HG02588 (cell line): ENCODE data around the gene C12orf42.

Experiments
- ATAC-seq: cut with Tn5 transposase; IDR thresholded peaks from one replicate; pipeline ENCODE4 v1.9.1; 2021; ENCODE audit warnings: mild to moderate bottlenecking, moderate library complexity; ENCODE audit not compliant: unreplicated experiment

Gene C12orf42

GRCh38 chr12:103350116-103350515 is 145.7 kb downstream of the C12orf42 start:
- ATAC-seq: no peak

GRCh38 chr12:103348935-103349334 is 146.8 kb downstream of the C12orf42 start:
- ATAC-seq: no peak

- no peak for ATAC-seq
Observed at GRCh38 chr12:103336940-103337339, 158.8 kb downstream of the C12orf42 start.

DNA sequence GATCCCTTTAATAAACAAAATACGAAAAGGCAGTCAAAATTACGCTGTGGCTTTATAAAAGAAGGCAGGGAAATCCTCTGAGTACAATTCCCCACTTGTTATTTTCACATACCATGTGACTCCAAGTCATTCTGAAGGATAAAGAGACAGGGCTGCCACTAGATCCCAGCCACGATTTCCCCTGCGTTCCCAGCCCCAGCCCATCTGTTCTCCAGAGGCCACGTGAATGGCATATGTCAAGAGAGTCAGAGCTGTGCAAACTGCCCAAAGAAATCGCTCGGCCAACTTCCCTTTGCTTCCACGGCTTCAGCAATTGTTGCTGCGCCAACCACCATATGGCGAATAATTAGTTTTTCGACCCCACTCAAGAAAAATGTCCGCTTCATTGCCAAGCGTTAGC is 161.3 kb downstream of the C12orf42 start:
- no peak for ATAC-seq

DNA sequence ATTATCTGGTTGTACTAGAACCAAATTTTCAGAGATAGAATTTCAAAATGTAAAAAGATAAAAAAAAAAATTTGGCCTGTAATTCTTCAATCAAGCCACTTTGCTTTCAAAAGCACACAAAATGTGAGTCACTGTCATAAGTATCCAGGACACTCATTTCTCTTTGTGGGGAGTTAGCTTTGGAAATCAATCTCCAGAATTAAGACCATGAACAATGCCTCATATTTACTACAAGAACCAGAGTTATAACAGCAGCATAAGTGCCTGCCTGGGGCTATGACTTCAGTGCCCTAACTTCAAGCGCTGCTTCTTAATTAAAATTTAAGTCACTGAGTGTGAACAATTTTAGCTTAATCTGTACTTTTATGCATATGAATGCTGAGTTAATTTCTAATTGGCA is 162.1 kb downstream of the C12orf42 start:
- ATAC-seq: no peak

GRCh38 chr12:103331643-103332042 is 164.1 kb downstream of the C12orf42 start:
- ATAC-seq: no peak

GRCh38 chr12:103330672-103331071 is 165.1 kb downstream of the C12orf42 start:
- ATAC-seq: no peak

GRCh38 chr12:103327676-103328075 is 168.1 kb downstream of the C12orf42 start:
- no peak for ATAC-seq

DNA sequence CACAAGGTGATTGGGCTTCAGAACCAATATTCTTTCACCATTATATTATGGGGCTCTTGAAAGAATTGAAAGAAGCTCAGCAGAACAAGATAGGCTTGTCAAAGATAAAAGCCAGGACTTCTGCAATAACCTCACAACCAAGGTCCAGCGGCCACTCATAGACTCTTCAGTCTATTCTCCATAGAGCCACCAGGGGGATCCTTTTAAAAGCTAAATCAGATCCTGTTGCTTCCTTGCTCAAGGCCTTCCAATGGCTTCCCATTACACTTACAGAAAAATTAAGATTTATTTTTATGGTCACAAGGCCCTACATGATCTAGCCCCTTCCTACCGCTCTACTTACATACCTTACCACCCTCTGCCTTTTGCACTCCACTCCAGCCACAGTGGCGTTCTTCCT is 169.6 kb downstream of the C12orf42 start:
- no peak for ATAC-seq

- ATAC-seq: no peak
Observed at GRCh38 chr12:103318566-103318965, 177.2 kb downstream of the C12orf42 start.

GRCh38 chr12:103317220-103317619 is 178.5 kb downstream of the C12orf42 start:
- ATAC-seq: no peak

DNA sequence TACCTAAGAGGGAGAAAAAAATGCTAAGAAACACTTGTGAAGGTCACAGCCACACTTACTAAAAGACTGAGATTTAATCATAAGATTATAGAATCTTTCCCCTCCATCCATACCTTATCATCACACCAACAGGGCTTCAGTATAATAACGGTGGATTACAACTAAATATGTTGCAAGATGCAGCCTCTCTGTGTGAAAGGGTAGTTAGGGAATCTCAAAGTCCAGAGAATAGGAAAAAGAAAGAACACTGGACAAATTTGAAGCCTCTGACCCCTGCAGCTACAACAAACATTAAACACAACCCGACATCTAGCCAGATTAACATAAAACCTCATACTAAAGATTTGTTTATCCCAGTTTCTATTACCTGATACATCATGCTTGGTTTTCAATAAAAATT is 181.0 kb downstream of the C12orf42 start:
- no peak for ATAC-seq

DNA sequence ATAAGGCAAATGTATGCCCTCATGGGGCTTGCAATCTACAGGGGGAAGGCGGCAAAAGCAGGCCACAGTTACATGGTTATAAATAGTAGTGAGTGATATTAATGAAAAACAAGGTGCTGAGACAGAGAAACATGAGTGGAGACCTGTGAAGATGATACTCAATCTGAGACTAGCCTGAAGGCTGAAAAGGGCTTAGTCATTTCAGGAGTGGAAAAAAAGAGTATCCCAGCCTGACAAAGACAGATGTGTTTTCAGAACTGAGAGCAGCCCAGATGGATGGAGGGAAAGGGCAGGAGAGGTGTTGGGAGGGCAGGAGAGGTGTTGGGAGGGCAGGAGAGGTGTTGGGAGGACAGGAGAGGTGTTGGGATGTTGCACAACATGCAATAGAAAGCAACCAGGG is 181.9 kb downstream of the C12orf42 start:
- ATAC-seq: no peak

- ATAC-seq: no peak
Observed at GRCh38 chr12:103312742-103313354, 182.9 kb downstream of the C12orf42 start.

DNA sequence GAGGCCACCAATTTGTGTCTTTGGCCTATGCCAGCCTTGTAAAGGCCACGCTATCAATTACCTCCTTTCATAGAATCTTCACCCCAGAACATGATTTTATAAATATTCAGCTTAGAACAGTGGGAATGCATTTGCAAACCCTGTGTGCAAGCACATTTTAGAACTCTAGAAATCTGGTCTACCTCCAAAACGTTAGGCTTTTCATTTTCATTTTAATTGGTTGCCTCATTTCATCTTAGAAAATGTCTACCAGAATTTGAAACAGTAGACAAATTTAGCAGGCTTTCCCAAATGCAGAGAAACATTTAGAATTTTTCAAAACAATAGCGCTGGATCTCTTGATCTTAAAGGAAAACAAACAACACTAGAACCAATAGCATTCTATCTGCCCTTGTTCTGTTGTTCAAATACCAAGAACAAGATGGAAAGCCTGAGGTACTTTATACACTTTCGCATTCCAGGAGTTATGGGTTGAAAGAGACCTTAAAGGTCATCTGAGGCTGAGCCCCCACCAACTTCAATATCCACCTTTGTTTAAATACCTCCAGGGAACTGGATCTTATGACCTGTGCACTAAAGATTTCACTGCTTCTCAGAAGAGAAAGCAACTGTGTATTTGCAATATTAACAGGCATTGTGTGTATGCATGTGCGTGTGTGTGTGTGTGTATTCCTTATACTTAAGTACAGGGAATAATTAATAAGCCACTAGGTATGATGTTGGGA is 185.1 kb downstream of the C12orf42 start:
- no peak for ATAC-seq

DNA sequence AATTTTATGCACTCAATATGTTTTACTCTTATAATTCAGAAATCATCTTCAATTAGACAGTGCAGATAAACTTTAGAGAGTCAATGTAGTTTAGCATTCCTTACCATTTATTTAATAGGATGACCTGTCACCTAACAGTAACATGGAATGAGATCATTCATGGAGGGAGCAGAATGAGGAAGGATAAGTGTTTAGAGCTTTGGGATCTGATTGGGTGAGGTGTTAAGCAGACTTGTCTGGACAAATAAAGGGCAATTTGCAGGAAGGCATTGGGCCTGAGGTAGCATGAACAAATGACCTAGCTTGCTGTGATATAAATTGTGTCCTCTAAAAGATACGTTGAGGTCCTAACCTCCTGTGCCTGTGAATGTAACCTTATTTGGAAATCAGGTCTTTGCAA is 187.4 kb downstream of the C12orf42 start:
- ATAC-seq: no peak

DNA sequence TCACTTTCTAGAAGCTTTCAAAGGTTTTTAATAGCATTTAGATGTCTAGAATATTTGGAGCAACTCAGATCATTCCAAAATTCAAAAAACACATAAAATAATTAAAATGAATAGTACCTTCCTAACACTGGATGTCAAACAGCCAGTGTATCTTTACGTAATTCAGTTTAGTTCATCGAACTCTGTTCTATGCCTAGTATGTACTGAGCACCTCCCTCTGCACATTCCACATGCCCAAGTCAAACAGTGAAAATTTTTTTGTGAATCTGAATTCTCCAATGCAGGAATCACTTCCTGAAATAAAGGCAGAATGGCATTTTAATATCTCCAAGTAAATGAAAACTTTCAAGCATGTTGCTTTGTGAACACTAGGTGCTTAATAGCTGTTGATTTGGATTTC is 192.3 kb downstream of the C12orf42 start:
- no peak for ATAC-seq

DNA sequence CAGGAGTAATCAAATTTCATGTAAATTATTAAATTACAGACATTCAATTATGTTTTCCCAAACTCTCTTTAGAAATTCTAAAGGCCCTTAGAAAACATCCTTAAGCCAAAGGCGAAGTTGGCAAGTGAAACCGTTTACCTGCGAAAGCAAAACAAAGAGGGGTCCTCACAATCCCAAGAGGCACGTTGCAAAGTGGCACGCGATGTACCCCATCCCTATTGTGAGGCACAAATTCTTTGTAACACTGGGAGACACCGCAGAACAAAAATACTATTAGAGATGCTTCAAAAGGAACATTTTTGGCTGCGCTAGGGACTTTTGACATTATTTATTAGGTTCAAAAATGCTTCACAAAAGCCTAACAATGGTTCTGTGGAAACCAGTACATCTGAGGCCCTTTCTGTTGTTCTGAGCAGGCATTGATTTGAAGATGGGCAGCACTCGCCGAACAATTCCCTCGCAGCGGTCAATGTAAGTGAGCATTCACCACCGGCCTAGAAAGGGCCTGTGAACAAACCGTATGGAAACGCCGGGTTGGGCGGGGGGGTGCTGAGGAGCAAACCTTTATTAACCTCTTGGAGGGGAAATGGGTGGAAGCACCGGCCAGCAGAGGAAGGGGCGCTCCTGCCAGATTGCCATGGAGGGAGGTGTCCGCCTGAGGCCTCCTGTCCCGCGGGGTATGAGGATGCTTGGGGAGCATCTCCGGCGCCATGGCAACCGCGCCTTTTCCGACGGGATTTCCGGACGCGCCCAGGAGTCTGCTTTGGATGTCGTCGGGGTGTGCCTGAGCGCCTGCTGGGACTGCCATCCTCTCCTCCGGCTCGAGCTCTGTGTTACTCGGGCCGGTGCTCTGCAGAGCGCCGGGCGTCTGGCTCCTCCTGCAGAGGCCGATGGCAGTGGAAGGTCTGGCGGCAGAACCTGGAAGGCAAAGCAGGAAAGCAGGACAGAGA is 193.9 kb downstream of the C12orf42 start:
- ATAC-seq: no peak

DNA sequence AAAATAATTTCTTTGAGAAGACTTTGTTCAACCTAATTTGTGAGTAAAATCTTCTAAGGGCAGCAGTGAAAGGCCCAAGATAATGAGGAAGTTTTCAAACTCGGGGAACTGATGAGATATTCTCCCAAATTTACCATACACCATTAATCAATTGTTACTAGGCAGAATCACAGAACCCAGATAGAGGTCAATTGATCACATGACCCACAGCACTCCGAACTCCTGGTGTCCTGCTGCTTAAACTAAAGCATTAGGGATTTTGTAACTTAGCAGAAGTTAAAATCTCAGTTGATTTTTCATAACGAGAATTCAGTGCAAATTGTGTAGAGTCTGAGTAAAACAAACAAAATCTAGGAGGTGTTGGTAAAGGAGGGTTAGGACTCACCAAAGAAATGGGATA is 207.8 kb downstream of the C12orf42 start:
- ATAC-seq: no peak

- no peak for ATAC-seq
Observed at GRCh38 chr12:103282124-103282523, 213.6 kb downstream of the C12orf42 start.

- peak; percentile 84 for ATAC-seq
Observed at GRCh38 chr12:103279444-103279843, 216.3 kb downstream of the C12orf42 start.

DNA sequence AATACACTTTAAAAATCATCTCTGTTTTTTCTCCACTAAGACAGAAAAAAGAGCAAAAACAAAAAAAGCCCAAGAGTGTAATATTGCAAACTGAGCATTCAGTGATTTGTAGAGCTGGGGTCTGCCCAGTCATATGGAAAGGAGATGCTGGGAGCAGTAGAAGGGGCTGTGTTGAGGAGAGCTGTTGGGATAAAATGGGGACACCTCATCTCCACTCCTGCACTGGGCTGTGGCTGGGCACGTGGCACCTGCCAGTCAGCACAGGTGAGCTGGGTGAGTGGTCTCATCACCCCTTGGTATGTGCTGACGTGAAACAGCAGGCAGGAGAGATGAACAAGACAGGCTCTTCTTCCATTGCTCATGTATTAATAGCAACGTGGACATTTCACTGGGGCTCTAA is 217.4 kb downstream of the C12orf42 start:
- ATAC-seq: no peak
